GM12878 (cell line): Measurements from ENCODE around the gene SLC26A11. TPM values are rescaled to one million over a fixed set of nuclear protein-coding genes. Genes with fewer than 3 reads are reported as not detected.

Experiments used
- ATAC-seq: fragments of 200-7000 bp; cut with Tn5 transposase; 3 replicates; pipeline ENCODE4 v1.9.1; 2020; ENCODE audit warnings: mild to moderate bottlenecking, moderate library complexity
- BruUV-seq: library from RNA; stranded (reverse); fragments of 400-500 nt; replicated peaks from 2 replicates; lab custom pipeline; 2021; lab: Mats Ljungman, UMichigan
- CTCF ChIA-PET: fragments of 300-600 bp; sonication (Branson Sonifier 250); formaldehyde crosslinking; extraction: SDS; loops from one replicate; lab custom pipeline; 2021; ENCODE audit warnings: inconsistent platforms; lab: Yijun Ruan, JAX
- POLR2A ChIA-PET: fragments of 350-600 bp; formaldehyde crosslinking; extraction: SDS; loops from one replicate; lab custom pipeline; 2021; ENCODE audit warnings: inconsistent platforms; lab: Charles Lee
- RAD21 ChIA-PET: fragments of 300-600 bp; sonication (Branson Sonifier 250); formaldehyde crosslinking; loops from one replicate; lab custom pipeline; 2023; ENCODE audit warnings: antibody characterized with exemption; ENCODE audit not compliant: unreplicated experiment; lab: Charles Lee
- SMC1A ChIA-PET: fragments of 300-600 bp; sonication (Branson Sonifier 250); formaldehyde crosslinking; loops from one replicate; lab custom pipeline; 2023; ENCODE audit not compliant: unreplicated experiment, uncharacterized antibody; lab: Charles Lee
- DNase-seq: peaks from one replicate; pipeline ENCODE4 v3.0.0-alpha.2; 2011; ENCODE audit warnings: low read depth, low spot score
- FAIRE-seq: peaks from 3 replicates; lab custom pipeline; 2011; peaks lifted over from hg19 to GRCh38; lab: Jason Lieb, UNC
- H2AFZ ChIP-seq: 2 replicates; pipeline ENCODE4 v1.6.0; 2011; ENCODE audit warnings: low read depth, low read length, control low read depth; ENCODE audit not compliant: control insufficient read depth
- H3K27ac ChIP-seq: 2 replicates; pipeline ENCODE4 v1.5.1; 2011; ENCODE audit warnings: control low read depth; ENCODE audit not compliant: control insufficient read depth, insufficient read depth
- H3K27me3 ChIP-seq, 2 experiments: replicated peaks in 1 of 2; 2 replicates each; pipeline versions ENCODE4 v1.6.0 to v1.6.1; 2011; ENCODE audit warnings: low read length in 1 of 2; ENCODE audit not compliant: control insufficient read depth in 2 of 2, insufficient read depth in 2 of 2
- H3K36me3 ChIP-seq, 2 experiments: 2 replicates each; pipeline ENCODE4 v1.5.1; 2011; ENCODE audit warnings: low read length in 1 of 2; ENCODE audit not compliant: control insufficient read depth in 2 of 2, insufficient read depth in 2 of 2
- H3K4me1 ChIP-seq: 2 replicates; pipeline ENCODE4 v1.6.1; 2011; ENCODE audit warnings: mild to moderate bottlenecking, low read length, moderate library complexity, mixed read lengths; ENCODE audit not compliant: control insufficient read depth, insufficient read depth
- H3K4me2 ChIP-seq: 2 replicates; pipeline ENCODE4 v1.6.0; 2011; ENCODE audit warnings: control low read depth; ENCODE audit not compliant: control insufficient read depth, insufficient read depth
- H3K4me3 ChIP-seq: fragments of 200-600 bp; sonication (generic); 2 replicates; pipeline ENCODE4 v1.5.1; 2016
- H3K79me2 ChIP-seq: 2 replicates; pipeline ENCODE4 v1.6.0; 2011; ENCODE audit warnings: low read length; ENCODE audit not compliant: control insufficient read depth, insufficient read depth
- H3K9ac ChIP-seq: 2 replicates; pipeline ENCODE4 v1.8.0; 2011; ENCODE audit warnings: low read length, control low read depth, mixed read lengths; ENCODE audit not compliant: control insufficient read depth, insufficient read depth
- H3K9me3 ChIP-seq: replicated peaks from 3 replicates; pipeline ENCODE4 v1.5.1; 2011; ENCODE audit warnings: mild to moderate bottlenecking, low read length; ENCODE audit not compliant: control insufficient read depth, insufficient read depth
- H4K20me1 ChIP-seq: 2 replicates; pipeline ENCODE4 v1.6.0; 2011; ENCODE audit not compliant: control insufficient read depth, insufficient read depth
- BACH1 ChIP-seq: fragments of 450-650 bp; IDR thresholded peaks from 2 replicates; pipeline ENCODE4 v1.6.1; 2017; ENCODE audit warnings: mild to moderate bottlenecking, borderline replicate concordance
- BCL11A ChIP-seq: IDR thresholded peaks from 2 replicates; pipeline ENCODE4 v1.6.1; 2011; ENCODE audit warnings: low read depth, low read length
- CHD2 ChIP-seq: IDR thresholded peaks from 2 replicates; pipeline ENCODE4 v1.6.1; 2011; ENCODE audit warnings: low read depth, low read length, improper control_type of control experiment, borderline replicate concordance
- ETV6 ChIP-seq, 2 experiments: fragments of 450-650 bp in 1 of 2; IDR thresholded peaks in 1 of 2; conservative IDR thresholded peaks in 1 of 2; 2 replicates each; pipeline ENCODE4 v1.6.1; 2014; ENCODE audit warnings: antibody characterized with exemption in 1 of 2, borderline replicate concordance in 1 of 2, low read depth in 1 of 2, mild to moderate bottlenecking in 1 of 2, moderate library complexity in 1 of 2
- HDAC2 ChIP-seq: fragments of 200-600 bp; sonication (generic); IDR thresholded peaks from 2 replicates; pipeline ENCODE4 v1.6.1; 2017
- JUNB ChIP-seq: IDR thresholded peaks from 2 replicates; pipeline ENCODE4 v1.6.1; 2016; ENCODE audit warnings: antibody characterized with exemption, mild to moderate bottlenecking
- KAT2A ChIP-seq: conservative IDR thresholded peaks from 2 replicates; pipeline ENCODE4 v1.6.1; 2011; ENCODE audit warnings: low read depth, low read length; ENCODE audit not compliant: control insufficient read depth
- MEF2A ChIP-seq: IDR thresholded peaks from 2 replicates; pipeline ENCODE4 v1.6.1; 2011; ENCODE audit warnings: low read depth, mild to moderate bottlenecking, low read length, moderate library complexity; ENCODE audit not compliant: insufficient read depth
- MYB ChIP-seq: fragments of 150-350 bp; IDR thresholded peaks from 2 replicates; pipeline ENCODE4 v1.6.1; 2014; ENCODE audit warnings: mild to moderate bottlenecking, low read depth, low read length, borderline replicate concordance
- NFYA ChIP-seq: IDR thresholded peaks from 2 replicates; pipeline ENCODE4 v1.6.1; 2011; ENCODE audit warnings: low read depth, mild to moderate bottlenecking, low read length, improper control_type of control experiment, borderline replicate concordance
- RELA ChIP-seq: fragments of 450-650 bp; IDR thresholded peaks from 2 replicates; pipeline ENCODE4 v1.8.0; 2014; ENCODE audit warnings: borderline replicate concordance; ENCODE audit not compliant: partially characterized antibody
- RFX5 ChIP-seq: IDR thresholded peaks from 2 replicates; pipeline ENCODE4 v1.6.1; 2011; ENCODE audit warnings: low read depth, low read length, improper control_type of control experiment
- SP1 ChIP-seq: IDR thresholded peaks from one replicate; pipeline ENCODE4 v1.6.1; 2011; ENCODE audit warnings: low read depth, low read length
- TARDBP ChIP-seq: IDR thresholded peaks from 2 replicates; pipeline ENCODE4 v1.6.1; 2016; ENCODE audit warnings: borderline replicate concordance
- TCF3 ChIP-seq: IDR thresholded peaks from 2 replicates; pipeline ENCODE4 v1.6.1; 2012; ENCODE audit warnings: low read depth, mild to moderate bottlenecking, low read length, borderline replicate concordance; ENCODE audit not compliant: insufficient read depth
- ZNF217 ChIP-seq: fragments of 450-650 bp; IDR thresholded peaks from 2 replicates; pipeline ENCODE4 v1.6.1; 2017; ENCODE audit warnings: antibody characterized with exemption, mild to moderate bottlenecking
- ZNF384 ChIP-seq: IDR thresholded peaks from 2 replicates; pipeline ENCODE4 v1.6.1; 2012; ENCODE audit warnings: low read depth, mild to moderate bottlenecking, low read length, improper control_type of control experiment, borderline replicate concordance
- WGBS: methylation state at CpG from one replicate; pipeline ENCODE4 v1.1.6; 2016; ENCODE audit warnings: low lambda C conversion rate; ENCODE audit not compliant: insufficient replicate concordance, insufficient coverage; ENCODE audit errors: missing lambda C conversion rate; 5-methylcytosine and 5-hydroxymethylcytosine counted together
- in situ Hi-C: fragments of 300-500 bp; cut with MboI; formaldehyde crosslinking; loops from 9 replicates; pipeline ENCODE4 v1.14.3; 2018; ENCODE audit warnings: mixed read lengths
- intact Hi-C: fragments of 100-400 bp; cut with micrococcal nuclease; formaldehyde crosslinking; loops from one replicate; pipeline ENCODE4 v1.14.2; 2022; ENCODE audit not compliant: unreplicated experiment
- polyA plus RNA-seq, 11 experiments: library from polyadenylated mRNA; depleted of rRNA in 4 of 11; unstranded in 6 of 11; stranded (reverse) in 5 of 11; fragments of >200 nt; fragmentation: Nextera tagmentation in 4 of 11; fragmentation: Illumina TruSeq in 1 of 11; extraction: Ambion mirVana in 4 of 11; extraction: Trizol in 1 of 11; gene quantifications; 1 replicate in 1 of 11; 2 replicates in 10 of 11; pipeline versions ENCODE4 v1.2.1 to v1.2.3, GENCODE V29; 2011 to 2016; ENCODE audit warnings: inconsistent platforms in 2 of 11, missing spikeins in 2 of 11, low read depth in 1 of 11
- total RNA-seq, 4 experiments: library from RNA; depleted of rRNA in 3 of 4; stranded (reverse); fragments of >200 nt in 3 of 4; fragmentation: Illumina TruSeq in 1 of 4; extraction: Trizol in 1 of 4; gene quantifications; 2 replicates each; pipeline versions ENCODE4 v1.2.1 to v1.2.3, GENCODE V29; 2013 to 2021
- TF ChIP-seq, protein P1 (sequence below): IDR thresholded peaks from 2 replicates; pipeline ENCODE4 v1.6.1; 2011; ENCODE audit warnings: low read depth, mild to moderate bottlenecking, low read length, moderate library complexity, borderline replicate concordance; ENCODE audit errors: extremely low read depth
- TF ChIP-seq, protein P2 (sequence below): fragments of 450-650 bp; formaldehyde crosslinking; IDR thresholded peaks from 2 replicates; pipeline ENCODE4 v1.5.0; 2022; ENCODE audit warnings: mild to moderate bottlenecking, missing genetic modification characterization

SLC26A11 gene
- total and polyA plus RNA-seq, 10 of the 15 experiments (the other 5 are each of a cell fraction or from before 2014, with no cell fraction given), result 0.05 to 4.1 (median 1.2) TPM; not detected in 1

DNA sequence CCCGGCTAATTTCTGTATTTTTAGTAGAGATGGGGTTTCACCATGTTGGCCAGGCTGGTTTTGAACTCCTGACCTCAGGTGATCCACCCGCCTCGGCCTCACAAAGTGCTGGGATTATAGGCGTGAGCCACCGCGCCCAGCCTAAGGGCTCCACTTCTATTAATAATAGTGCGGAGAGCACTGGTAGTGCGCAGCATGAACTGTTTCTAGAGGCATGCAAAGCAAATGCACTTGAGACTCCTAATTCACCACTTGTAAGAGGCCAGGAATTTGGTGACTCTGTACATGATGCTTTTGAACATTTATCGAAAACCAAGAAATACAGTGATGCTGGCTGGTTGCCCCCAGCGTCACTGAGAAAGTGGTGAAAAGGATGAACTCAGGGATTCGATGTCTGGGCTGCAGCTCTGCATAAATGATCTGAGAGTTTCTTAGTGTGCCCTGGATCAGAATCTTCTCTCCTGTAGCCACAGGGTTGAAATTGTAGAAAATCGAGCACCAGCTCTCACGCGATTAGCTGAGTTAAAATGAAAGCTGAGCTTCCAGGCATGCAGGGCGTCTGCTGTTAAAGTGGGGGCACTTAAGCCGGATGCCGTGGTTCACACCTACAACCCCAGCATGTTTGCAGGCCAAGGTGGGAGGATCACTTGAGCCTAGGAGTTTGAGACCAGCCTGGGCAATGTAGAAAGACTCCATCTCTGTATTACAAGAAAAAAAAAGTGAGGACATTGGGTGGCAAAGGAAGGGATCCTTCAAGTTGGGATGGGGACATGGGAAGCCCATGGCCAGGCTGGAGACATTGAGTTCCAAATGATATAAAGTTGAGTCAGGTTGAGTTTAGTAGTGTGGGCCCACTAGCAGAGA, 45.2 kb downstream of the SLC26A11 start:
- POLR2A ChIA-PET, result interaction anchor here (0.6 to 1.5 kb wide), 3 partner anchors 10 to 164 kb away, joined by 3 to 4 read pairs (median 3); partner anchors contain the start of genes GAA, SGSH and SLC26A11
- peak; percentile 57 for ATAC-seq
- peaks cover 5% of the 10 kb centered on the region for H4K20me1 ChIP-seq
- no peak overlapping the region for H2AFZ ChIP-seq
- intact Hi-C loops (no loop called here), in situ Hi-C loops (no loop called here)
- peak overlapping the region; percentile 80 for H3K9ac ChIP-seq
- H3K27me3 ChIP-seq, result no peaks in the 10 kb centered on the region
- FAIRE-seq, result peak; percentile 84
- SMC1A ChIA-PET, result interaction anchor here (0.8 to 1.3 kb wide), 3 partner anchors 10 to 46 kb away, joined by 3 to 4 read pairs (median 3); no protein-coding TSS in a partner anchor
- H3K9me3 ChIP-seq, result no peaks in the 10 kb centered on the region; the same call in 2 of the 3 replicates
- TSS peak; percentile 56 for BruUV-seq
- WGBS, result 39% methylated on average over 17 of the region's 17 CpGs
- H3K79me2 ChIP-seq, result peaks cover 69% of the 10 kb centered on the region
- CTCF ChIA-PET, result interaction anchor here (1.0 kb wide), 2 partner anchors 69 to 119 kb away, joined by 3 read pairs; no protein-coding TSS in a partner anchor
- RAD21 ChIA-PET, result interaction anchor here (0.6 to 4.3 kb wide), 8 partner anchors 10 to 164 kb away, joined by 3 to 10 read pairs (median 4); partner anchors contain the start of genes GAA, SGSH and SLC26A11
- peak; percentile 84 for DNase-seq
- H3K4me1 ChIP-seq, result peaks cover 24% of the 10 kb centered on the region
- peak overlapping the region; percentile 92 for H3K27ac ChIP-seq
- H3K36me3 ChIP-seq, result peaks cover 7 to 30% of the 10 kb centered on the region in 2 experiments; a peak in 3 of 4 replicates
- peak overlapping the region; percentile 97 for H3K4me3 ChIP-seq
- peak overlapping the region; percentile 56 for H3K4me2 ChIP-seq
- TF ChIP-seq CHD2 (peak; percentile 69; the same call in 1 of the 2 replicates), TCF3 (0 out of 2 replicates have a peak, but pooled peaks have one; percentile 66), RFX5 (0 out of 2 replicates have a peak, but pooled peaks have one; percentile 16), BACH1 (peak; percentile 33; the same call in 1 of the 2 replicates), NFYA (no peak), ETV6 (conservative IDR thresholded peaks at IDR 0.05 in 1 of 2, IDR thresholded peaks at IDR 0.05 in 1 of 2; ENCODE audit: borderline replicate concordance in 1 of 2, low read depth in 1 of 2) (peak in 1 of 2 experiments; percentile 88; a peak in 2 of 4 replicates), RELA (no peak), BCL11A (peak; percentile 89), JUNB (peak; percentile 94), KAT2A (no peak), TARDBP (no peak), MYB (no peak), ZNF217 (0 out of 2 replicates have a peak, but pooled peaks have one; percentile 60), ZNF384 (no peak), SP1 (peak; percentile 64), HDAC2 (no peak), MEF2A (peak; percentile 62; the same call in 1 of the 2 replicates)
- TF ChIP-seq, protein P1, sequence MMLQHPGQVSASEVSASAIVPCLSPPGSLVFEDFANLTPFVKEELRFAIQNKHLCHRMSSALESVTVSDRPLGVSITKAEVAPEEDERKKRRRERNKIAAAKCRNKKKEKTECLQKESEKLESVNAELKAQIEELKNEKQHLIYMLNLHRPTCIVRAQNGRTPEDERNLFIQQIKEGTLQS, result no peak
- TF ChIP-seq, protein P2, sequence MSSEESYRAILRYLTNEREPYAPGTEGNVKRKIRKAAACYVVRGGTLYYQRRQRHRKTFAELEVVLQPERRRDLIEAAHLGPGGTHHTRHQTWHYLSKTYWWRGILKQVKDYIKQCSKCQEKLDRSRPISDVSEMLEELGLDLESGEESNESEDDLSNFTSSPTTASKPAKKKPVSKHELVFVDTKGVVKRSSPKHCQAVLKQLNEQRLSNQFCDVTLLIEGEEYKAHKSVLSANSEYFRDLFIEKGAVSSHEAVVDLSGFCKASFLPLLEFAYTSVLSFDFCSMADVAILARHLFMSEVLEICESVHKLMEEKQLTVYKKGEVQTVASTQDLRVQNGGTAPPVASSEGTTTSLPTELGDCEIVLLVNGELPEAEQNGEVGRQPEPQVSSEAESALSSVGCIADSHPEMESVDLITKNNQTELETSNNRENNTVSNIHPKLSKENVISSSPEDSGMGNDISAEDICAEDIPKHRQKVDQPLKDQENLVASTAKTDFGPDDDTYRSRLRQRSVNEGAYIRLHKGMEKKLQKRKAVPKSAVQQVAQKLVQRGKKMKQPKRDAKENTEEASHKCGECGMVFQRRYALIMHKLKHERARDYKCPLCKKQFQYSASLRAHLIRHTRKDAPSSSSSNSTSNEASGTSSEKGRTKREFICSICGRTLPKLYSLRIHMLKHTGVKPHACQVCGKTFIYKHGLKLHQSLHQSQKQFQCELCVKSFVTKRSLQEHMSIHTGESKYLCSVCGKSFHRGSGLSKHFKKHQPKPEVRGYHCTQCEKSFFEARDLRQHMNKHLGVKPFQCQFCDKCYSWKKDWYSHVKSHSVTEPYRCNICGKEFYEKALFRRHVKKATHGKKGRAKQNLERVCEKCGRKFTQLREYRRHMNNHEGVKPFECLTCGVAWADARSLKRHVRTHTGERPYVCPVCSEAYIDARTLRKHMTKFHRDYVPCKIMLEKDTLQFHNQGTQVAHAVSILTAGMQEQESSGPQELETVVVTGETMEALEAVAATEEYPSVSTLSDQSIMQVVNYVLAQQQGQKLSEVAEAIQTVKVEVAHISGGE (CRISPR knock-in tag), result no peak
